Measurements from ENCODE around the gene REN.

GRCh38 chr1:204139952-204140351 lies 26.2 kb downstream of the REN start:
- no peak for TF ChIP-seq CTCF (conservative IDR thresholded peaks at IDR 0.05)
- no peak for TF ChIP-seq EZH2 (IDR thresholded peaks at IDR 0.05; ENCODE audit: low read depth)

Measured in PC-9 (cell line).